Calu3 (cell line): ENCODE results near the gene ARHGAP40. TPM values are rescaled to one million over a fixed set of nuclear protein-coding genes. Genes with fewer than 3 reads are reported as not detected.

ENCODE experiments used
- BruUV-seq: library from RNA; stranded (reverse); fragments of 400-500 nt; replicated peaks from 2 replicates; lab custom pipeline; 2021; lab: Mats Ljungman, UMichigan
- CTCF ChIA-PET: fragments of 300-600 bp; sonication (Branson Sonifier 250); formaldehyde crosslinking; loops from one replicate; lab custom pipeline; 2022; ENCODE audit warnings: antibody characterized with exemption; lab: Charles Lee
- DNase-seq: peaks from one replicate; pipeline ENCODE4 v3.0.0; 2022
- H3K27ac Mint-ChIP-seq: one replicate; pipeline ENCODE4 v1.8.0; 2022; ENCODE audit warnings: mixed read lengths; ENCODE audit not compliant: unreplicated experiment
- H3K27me3 Mint-ChIP-seq: one replicate; pipeline ENCODE4 v1.8.0; 2022; ENCODE audit warnings: mixed read lengths; ENCODE audit not compliant: unreplicated experiment
- H3K36me3 Mint-ChIP-seq: one replicate; pipeline ENCODE4 v1.8.0; 2022; ENCODE audit warnings: mild to moderate bottlenecking, moderate library complexity, mixed read lengths; ENCODE audit not compliant: insufficient read depth, unreplicated experiment
- H3K4me1 Mint-ChIP-seq: one replicate; pipeline ENCODE4 v1.8.0; 2022; ENCODE audit warnings: mild to moderate bottlenecking, low read depth, mixed read lengths; ENCODE audit not compliant: unreplicated experiment
- H3K4me3 Mint-ChIP-seq: one replicate; pipeline ENCODE4 v1.8.0; 2022; ENCODE audit warnings: mild to moderate bottlenecking, low read depth, moderate library complexity, mixed read lengths; ENCODE audit not compliant: unreplicated experiment
- H3K9me3 Mint-ChIP-seq: one replicate; pipeline ENCODE4 v1.8.0; 2022; ENCODE audit warnings: low read depth, mixed read lengths; ENCODE audit not compliant: unreplicated experiment
- CTCF ChIP-seq: fragments of 200-600 bp; IDR thresholded peaks from one replicate; pipeline ENCODE4 v1.8.0; 2022; ENCODE audit warnings: antibody characterized with exemption; ENCODE audit not compliant: unreplicated experiment
- intact Hi-C: fragments of 100-400 bp; cut with micrococcal nuclease; formaldehyde crosslinking; loops from one replicate; pipeline ENCODE4 v1.10.0; 2022; ENCODE audit not compliant: unreplicated experiment
- total RNA-seq: library from RNA; stranded (reverse); gene quantifications from 2 replicates; pipeline ENCODE4 v1.2.3, GENCODE V29; 2022

Gene ARHGAP40
- total RNA-seq, 1 experiment from 2014 or later = 8.3 TPM

- DNase-seq = no peak
- CTCF ChIA-PET = no interaction called here
- no peak for TF ChIP-seq CTCF
These were observed 68.1 kb downstream of the ARHGAP40 start for GRCh38 chr20:38669688-38670087.

GRCh38 chr20:38670786-38671185 lies 69.2 kb downstream of the ARHGAP40 start:
- CTCF ChIA-PET = interaction anchor here (0.6 to 0.7 kb wide), 2 partner anchors 69 to 1387 kb away, joined by 3 to 7 read pairs; no protein-coding TSS in a partner anchor
- Mint-ChIP-seq H3K4me3 (no peak overlapping the region), H3K4me1 (no peaks in the 10 kb centered on the region), H3K27ac (no peak overlapping the region), H3K27me3 (peaks cover 97% of the 10 kb centered on the region), H3K9me3 (no peaks in the 10 kb centered on the region), H3K36me3 (peaks cover 14% of the 10 kb centered on the region)
- TF ChIP-seq CTCF = no peak
- DNase-seq = no peak
- no TSS peak for BruUV-seq
- intact Hi-C loops = no loop called here

More at GRCh38 chr20:38669688-38670087, 68.1 kb downstream of the ARHGAP40 start:
- no peak overlapping the region for H3K27ac Mint-ChIP-seq
- H3K4me1 Mint-ChIP-seq = no peaks in the 10 kb centered on the region
- no peaks in the 10 kb centered on the region for H3K9me3 Mint-ChIP-seq
- no peak overlapping the region for H3K4me3 Mint-ChIP-seq
- BruUV-seq = no TSS peak
- peaks cover 97% of the 10 kb centered on the region for H3K27me3 Mint-ChIP-seq
- intact Hi-C loops = no loop called here
- H3K36me3 Mint-ChIP-seq = peaks cover 10% of the 10 kb centered on the region

- no TSS peak for BruUV-seq
- intact Hi-C loops = no loop called here
- CTCF ChIA-PET = interaction anchor here (0.6 to 0.7 kb wide), 2 partner anchors 68 to 1386 kb away, joined by 3 to 7 read pairs; no protein-coding TSS in a partner anchor
- no peak overlapping the region for H3K27ac Mint-ChIP-seq
- TF ChIP-seq CTCF = no peak
- H3K27me3 Mint-ChIP-seq = peaks cover 97% of the 10 kb centered on the region
- peaks cover 14% of the 10 kb centered on the region for H3K36me3 Mint-ChIP-seq
- H3K9me3 Mint-ChIP-seq = no peaks in the 10 kb centered on the region
- no peak for DNase-seq
- no peaks in the 10 kb centered on the region for H3K4me1 Mint-ChIP-seq
- H3K4me3 Mint-ChIP-seq = no peak overlapping the region
These were observed 69.6 kb downstream of the ARHGAP40 start for GRCh38 chr20:38671186-38671585.

- BruUV-seq = no TSS peak
- H3K4me3 Mint-ChIP-seq = no peak overlapping the region
- TF ChIP-seq CTCF = no peak
- H3K27me3 Mint-ChIP-seq = peaks cover 99% of the 10 kb centered on the region
- no peaks in the 10 kb centered on the region for H3K9me3 Mint-ChIP-seq
- no peak for DNase-seq
- peaks cover 14% of the 10 kb centered on the region for H3K36me3 Mint-ChIP-seq
- no peaks in the 10 kb centered on the region for H3K4me1 Mint-ChIP-seq
- intact Hi-C loops = no loop called here
- CTCF ChIA-PET = no interaction called here
- H3K27ac Mint-ChIP-seq = no peak overlapping the region
These were observed 70.2 kb downstream of the ARHGAP40 start for GRCh38 chr20:38671701-38672292.
